HPDE6-E6E7 (cell line): Measurements from ENCODE around the gene CCSER2.
"Not testable (repeated sequence)": the region's sequence is repeated elsewhere in the genome, so short reads cannot be mapped to it uniquely, and the experiment has no call there.

Source experiments
- DNase-seq: peaks from one replicate; pipeline ENCODE4 v3.0.0; 2011; ENCODE audit warnings: missing footprints; ENCODE audit errors: extremely low spot score

The CCSER2 gene

GRCh38 chr10:84311576-84311975, 16.8 kb upstream of the CCSER2 start:
- no peak for DNase-seq

- DNase-seq, result no peak
Observed at GRCh38 chr10:84312816-84313215, 15.6 kb upstream of the CCSER2 start.

- DNase-seq, result no peak
Observed at GRCh38 chr10:84314275-84314674, 14.1 kb upstream of the CCSER2 start.

- DNase-seq, result no peak
Observed at GRCh38 chr10:84317174-84317573, 11.2 kb upstream of the CCSER2 start.

GRCh38 chr10:84321902-84322301, 6.5 kb upstream of the CCSER2 start:
- no peak for DNase-seq

- not testable (repeated sequence) for DNase-seq
Observed at GRCh38 chr10:84323566-84323965, 4.8 kb upstream of the CCSER2 start.

- not testable (repeated sequence) for DNase-seq
Observed at GRCh38 chr10:84326995-84327394, 1.4 kb upstream of the CCSER2 start.

GRCh38 chr10:84329196-84329611, 815 bp downstream of the CCSER2 start:
- DNase-seq, result no peak

GRCh38 chr10:84329986-84330651, 1.7 kb downstream of the CCSER2 start:
- no peak for DNase-seq

- no peak for DNase-seq
Observed at GRCh38 chr10:84331091-84331490, 2.7 kb downstream of the CCSER2 start.

- DNase-seq, result no peak
Observed at GRCh38 chr10:84333864-84334451, 5.6 kb downstream of the CCSER2 start.

- no peak for DNase-seq
Observed at GRCh38 chr10:84334811-84335210, 6.4 kb downstream of the CCSER2 start.

GRCh38 chr10:84335516-84335915, 7.1 kb downstream of the CCSER2 start:
- DNase-seq, result no peak

- DNase-seq, result no peak
Observed at GRCh38 chr10:84336406-84337090, 8.2 kb downstream of the CCSER2 start.

- no peak for DNase-seq
Observed at GRCh38 chr10:84337199-84337598, 8.8 kb downstream of the CCSER2 start.

- DNase-seq, result no peak
Observed at GRCh38 chr10:84339025-84339424, 10.6 kb downstream of the CCSER2 start.

- no peak for DNase-seq
Observed at GRCh38 chr10:84340187-84340586, 11.8 kb downstream of the CCSER2 start.

GRCh38 chr10:84340632-84341537, 12.5 kb downstream of the CCSER2 start:
- DNase-seq, result no peak

- DNase-seq, result no peak
Observed at GRCh38 chr10:84341538-84341856, 13.1 kb downstream of the CCSER2 start.

- DNase-seq, result no peak
Observed at GRCh38 chr10:84341983-84342382, 13.6 kb downstream of the CCSER2 start.

GRCh38 chr10:84342584-84342983, 14.2 kb downstream of the CCSER2 start:
- no peak for DNase-seq

GRCh38 chr10:84343831-84344230, 15.4 kb downstream of the CCSER2 start:
- no peak for DNase-seq
